H1 (cell line): Measurements from ENCODE around the gene ZNF200. TPM values are rescaled to one million over a fixed set of nuclear protein-coding genes. Genes with fewer than 3 reads are reported as not detected.

Experiments
- CTCF ChIA-PET: fragments of 300-600 bp; sonication (Branson Sonifier 250); formaldehyde crosslinking; loops from one replicate; lab custom pipeline; 2021; ENCODE audit not compliant: partially characterized antibody; lab: Charles Lee
- POLR2A ChIA-PET: fragments of 300-600 bp; sonication (Branson Sonifier 250); formaldehyde crosslinking; loops from one replicate; lab custom pipeline; 2021; ENCODE audit warnings: inconsistent platforms; ENCODE audit not compliant: partially characterized antibody; lab: Charles Lee
- DNase-seq, 2 experiments: peaks; one replicate each; pipeline versions ENCODE4 v3.0.0 to v3.0.0-alpha.2; 2010 to 2022; ENCODE audit warnings: low spot score in 2 of 2, low read depth in 1 of 2, mixed read lengths in 1 of 2
- FAIRE-seq: peaks from 2 replicates; lab custom pipeline; 2011; peaks lifted over from hg19 to GRCh38; lab: Jason Lieb, UNC
- H2AFZ ChIP-seq: 2 replicates; pipeline ENCODE4 v1.8.1; 2012; ENCODE audit warnings: low read length, inconsistent platforms
- H2AK5ac ChIP-seq: 2 replicates; pipeline ENCODE4 v1.6.1; 2013; ENCODE audit warnings: low read depth, low read length
- H2BK120ac ChIP-seq: replicated peaks from 2 replicates; pipeline ENCODE3; 2013; ENCODE audit warnings: low read depth, low read length, inconsistent platforms
- H2BK12ac ChIP-seq: 2 replicates; pipeline ENCODE4 v1.6.1; 2013; ENCODE audit warnings: low read depth, low read length
- H2BK15ac ChIP-seq: 2 replicates; pipeline ENCODE4 v1.6.1; 2013; ENCODE audit warnings: low read length
- H2BK20ac ChIP-seq: 2 replicates; pipeline ENCODE4 v1.6.1; 2013; ENCODE audit warnings: low read length
- H2BK5ac ChIP-seq: 2 replicates; pipeline ENCODE4 v1.6.1; 2013; ENCODE audit warnings: low read depth, low read length
- H3K14ac ChIP-seq: 2 replicates; pipeline ENCODE4 v1.6.1; 2013; ENCODE audit warnings: inconsistent platforms; ENCODE audit not compliant: insufficient read length
- H3K18ac ChIP-seq: 2 replicates; pipeline ENCODE4 v1.6.1; 2013; ENCODE audit warnings: low read length; ENCODE audit errors: extremely low read depth
- H3K23ac ChIP-seq: 2 replicates; pipeline ENCODE4 v1.6.1; 2013; ENCODE audit warnings: inconsistent platforms; ENCODE audit not compliant: insufficient read length
- H3K23me2 ChIP-seq: 2 replicates; pipeline ENCODE4 v1.6.1; 2013; ENCODE audit warnings: low read depth, low read length
- H3K27ac ChIP-seq: 2 replicates; pipeline ENCODE4 v1.6.1; 2011; ENCODE audit warnings: low read depth, low read length, inconsistent platforms
- H3K27me3 ChIP-seq, 4 experiments: replicated peaks in 1 of 4; 1 replicate in 1 of 4; 2 replicates in 3 of 4; pipeline versions ENCODE4 v1.6.1 to v1.8.1; 2011 to 2013; ENCODE audit warnings: low read length in 3 of 4, mild to moderate bottlenecking in 3 of 4, inconsistent platforms in 2 of 4, mixed read lengths in 2 of 4, moderate library complexity in 1 of 4; ENCODE audit not compliant: control insufficient read depth in 3 of 4, insufficient read depth in 3 of 4; ENCODE audit errors: extremely low read depth in 1 of 4
- H3K36me3 ChIP-seq, 4 experiments: 2 replicates each; pipeline versions ENCODE4 v1.6.1 to v1.8.1; 2011 to 2013; ENCODE audit warnings: mild to moderate bottlenecking in 4 of 4, low read length in 3 of 4, moderate library complexity in 2 of 4, control low read depth in 1 of 4, inconsistent platforms in 1 of 4; ENCODE audit not compliant: insufficient read depth in 4 of 4, control insufficient read depth in 2 of 4
- H3K4ac ChIP-seq: replicated peaks from 2 replicates; pipeline ENCODE3; 2013; ENCODE audit warnings: low read length, low read depth, mixed read lengths, inconsistent platforms; ENCODE audit not compliant: insufficient read length
- H3K4me1 ChIP-seq, 4 experiments: replicated peaks in 1 of 4; 1 replicate in 1 of 4; 2 replicates in 3 of 4; pipeline versions ENCODE4 v1.6.1 to v1.8.1; 2011 to 2013; ENCODE audit warnings: low read length in 3 of 4, inconsistent platforms in 2 of 4, mixed read lengths in 1 of 4; ENCODE audit not compliant: insufficient read depth in 4 of 4, control insufficient read depth in 3 of 4
- H3K4me2 ChIP-seq, 2 experiments: 2 replicates each; pipeline versions ENCODE4 v1.6.1 to v1.8.1; 2011 to 2013; ENCODE audit warnings: low read depth in 2 of 2, low read length in 2 of 2, control low read depth in 1 of 2, inconsistent platforms in 1 of 2, mild to moderate bottlenecking in 1 of 2; ENCODE audit not compliant: insufficient read depth in 1 of 2
- H3K4me3 ChIP-seq, 4 experiments: fragments of 200-600, 300-600 bp in 1 of 4; sonication (generic), shearing (Covaris generic), sonication (Bioruptor Twin) in 1 of 4; 2 replicates each; pipeline versions ENCODE4 v1.5.1 to v1.8.1; 2011 to 2016; ENCODE audit warnings: low read length in 4 of 4, low read depth in 3 of 4, control low read depth in 2 of 4, inconsistent platforms in 2 of 4, mild to moderate bottlenecking in 2 of 4, mixed read lengths in 1 of 4, moderate library complexity in 1 of 4; ENCODE audit not compliant: insufficient read depth in 2 of 4; ENCODE audit errors: extremely low read depth in 1 of 4
- H3K56ac ChIP-seq: replicated peaks from 2 replicates; pipeline ENCODE3; 2013; ENCODE audit warnings: low read depth, mild to moderate bottlenecking, mixed read lengths, low read length, inconsistent platforms; ENCODE audit not compliant: insufficient read length
- H3K79me1 ChIP-seq: 2 replicates; pipeline ENCODE4 v1.6.1; 2013; ENCODE audit warnings: low read depth, low read length, control low read depth
- H3K79me2 ChIP-seq, 2 experiments: 2 replicates each; pipeline versions ENCODE4 v1.6.1 to v1.8.1; 2012 to 2013; ENCODE audit warnings: low read length in 2 of 2, mild to moderate bottlenecking in 2 of 2, inconsistent platforms in 1 of 2; ENCODE audit not compliant: insufficient read depth in 2 of 2, control insufficient read depth in 1 of 2
- H3K9ac ChIP-seq, 4 experiments: replicated peaks in 1 of 4; 1 replicate in 1 of 4; 2 replicates in 3 of 4; pipeline versions ENCODE4 v1.6.1 to v1.8.1; 2011 to 2013; ENCODE audit warnings: low read depth in 3 of 4, low read length in 3 of 4, control low read depth in 2 of 4, mild to moderate bottlenecking in 2 of 4, moderate library complexity in 2 of 4, inconsistent platforms in 1 of 4; ENCODE audit errors: extremely low read depth in 1 of 4
- H3K9me3 ChIP-seq, 2 experiments: 2 replicates each; pipeline versions ENCODE4 v1.6.1 to v1.8.1; 2012 to 2013; ENCODE audit warnings: mild to moderate bottlenecking in 2 of 2, moderate library complexity in 2 of 2, control low read depth in 1 of 2, inconsistent platforms in 1 of 2, low read depth in 1 of 2, low read length in 1 of 2, mixed read lengths in 1 of 2; ENCODE audit not compliant: insufficient read depth in 2 of 2
- H4K20me1 ChIP-seq, 2 experiments: replicated peaks in 1 of 2; 2 replicates each; pipeline versions ENCODE3 to v1.8.1; 2011 to 2013; ENCODE audit warnings: inconsistent platforms in 2 of 2, low read length in 2 of 2, mild to moderate bottlenecking in 1 of 2; ENCODE audit not compliant: insufficient read depth in 2 of 2, control insufficient read depth in 1 of 2
- H4K5ac ChIP-seq: 2 replicates; pipeline ENCODE4 v1.6.1; 2013; ENCODE audit warnings: low read length, low read depth, mixed read lengths, inconsistent platforms; ENCODE audit not compliant: insufficient read length
- H4K8ac ChIP-seq: 2 replicates; pipeline ENCODE4 v1.8.0; 2013; ENCODE audit warnings: mild to moderate bottlenecking, moderate library complexity, low read length, inconsistent platforms; ENCODE audit not compliant: insufficient read depth; ENCODE audit errors: extremely low read depth
- H4K91ac ChIP-seq: replicated peaks from 2 replicates; pipeline ENCODE3; 2013; ENCODE audit warnings: low read length, mixed read lengths, inconsistent platforms; ENCODE audit not compliant: insufficient read length
- ZNF274 ChIP-seq: IDR thresholded peaks from 2 replicates; pipeline ENCODE4 v1.7.0; 2012; ENCODE audit warnings: low read length, borderline replicate concordance; ENCODE audit errors: extremely low read depth
- WGBS, 2 experiments: shearing (Covaris generic) in 1 of 2; methylation state at CpG; one replicate each; pipeline versions ENCODE4 v1.1.6 to v1.1.7; 2013 to 2015; ENCODE audit warnings: low lambda C conversion rate in 2 of 2, mixed read lengths in 2 of 2, inconsistent platforms in 1 of 2, low coverage in 1 of 2, missing lambda C conversion rate in 1 of 2; ENCODE audit not compliant: insufficient replicate concordance in 2 of 2, insufficient coverage in 1 of 2, insufficient read length in 1 of 2; ENCODE audit errors: extremely low coverage in 1 of 2, missing lambda C conversion rate in 1 of 2; 5-methylcytosine and 5-hydroxymethylcytosine counted together
- polyA plus RNA-seq, 7 experiments: library from polyadenylated mRNA; depleted of rRNA in 3 of 7; stranded (reverse) in 5 of 7; unstranded in 2 of 7; fragments of >200 nt in 5 of 7; fragments of 200-250 nt in 2 of 7; gene quantifications; 1 replicate in 5 of 7; 2 replicates in 1 of 7; 4 replicates in 1 of 7; pipeline versions ENCODE4 v1.2.1 to v1.2.3, GENCODE V29; 2011 to 2013; ENCODE audit warnings: missing spikeins in 2 of 7, mixed read lengths in 2 of 7
- total RNA-seq: library from RNA; stranded (reverse); fragmentation: NEBNext Ultra II Directional; extraction: Animal tissue kit (Norgen Biotek cat#: 25700); gene quantifications from 2 replicates; pipeline ENCODE4 v1.2.1, GENCODE V29; 2021

ZNF200 gene
- total and polyA plus RNA-seq, 2 of the 8 experiments (the other 6 are each of a cell fraction or from before 2014, with no cell fraction given), result 2.7 to 9.9 TPM

- no peak overlapping the region for H2AK5ac ChIP-seq
- H3K14ac ChIP-seq, result no peak overlapping the region
- no peak overlapping the region for H2BK12ac ChIP-seq
- CTCF ChIA-PET, result interaction anchor here (0.6 to 2.5 kb wide), 6 partner anchors 10 to 288 kb away, joined by 3 to 9 read pairs (median 4); no protein-coding TSS in a partner anchor
- POLR2A ChIA-PET, result interaction anchor here (0.6 to 1.6 kb wide), 6 partner anchors 8 to 66 kb away, joined by 3 to 6 read pairs (median 4); partner anchors contain the start of gene ZNF213
- H4K20me1 ChIP-seq, result no peaks in the 10 kb centered on the region
- H3K23me2 ChIP-seq, result peaks cover 17% of the 10 kb centered on the region
- no peak for FAIRE-seq
- H3K4me3 ChIP-seq, result no peak overlapping the region; a peak in 1 of 8 replicates
- H3K79me1 ChIP-seq, result no peaks in the 10 kb centered on the region
- no peaks in the 10 kb centered on the region for H3K79me2 ChIP-seq
- no peak overlapping the region for H3K56ac ChIP-seq
- no peak overlapping the region for H2AFZ ChIP-seq
- H2BK20ac ChIP-seq, result no peak overlapping the region
- peak overlapping the region in 1 of 2 experiments; percentile 97; a peak in 1 of 4 replicates for H3K4me2 ChIP-seq
- no peak for TF ChIP-seq ZNF274
- no peak overlapping the region for H4K8ac ChIP-seq
- H3K18ac ChIP-seq, result no peak overlapping the region
- no peak overlapping the region for H3K23ac ChIP-seq
- no peak overlapping the region for H3K4ac ChIP-seq
- H2BK120ac ChIP-seq, result no peak overlapping the region
- H3K9me3 ChIP-seq, result no peaks in the 10 kb centered on the region; a peak in 1 of 4 replicates
- no peaks in the 10 kb centered on the region for H3K36me3 ChIP-seq
- H3K9ac ChIP-seq, result no peak overlapping the region
- DNase-seq, result no peak
- WGBS, 2 experiments, result 83% methylated on average over 36 of the region's 36 CpGs; no CpG with 5 or more reads in 1 of the 2 experiments
- peaks cover 5 to 17% (median 14%) of the 10 kb centered on the region in 4 experiments for H3K27me3 ChIP-seq
- no peak overlapping the region for H2BK5ac ChIP-seq
- peaks cover 0 to 5% (median 0%) of the 10 kb centered on the region in 4 experiments; a peak in 2 of 7 replicates for H3K4me1 ChIP-seq
- H4K5ac ChIP-seq, result no peak overlapping the region
- no peak overlapping the region for H4K91ac ChIP-seq
- H3K27ac ChIP-seq, result no peak overlapping the region
- no peak overlapping the region for H2BK15ac ChIP-seq
Measured at GRCh38 chr16:3192476-3193019, 42.4 kb downstream of the ZNF200 start.
